Nephron progenitor cell (in vitro differentiated cells): Measurements from ENCODE around the gene SRR.
"Not testable (repeated sequence)": the region's sequence is repeated elsewhere in the genome, so short reads cannot be mapped to it uniquely, and the experiment has no call there.

Source experiments
- DNase-seq: peaks from one replicate; pipeline ENCODE4 v3.0.0; 2021
- H3K27ac Mint-ChIP-seq: 2 replicates; pipeline ENCODE4 v1.8.0; 2021; ENCODE audit warnings: mild to moderate bottlenecking, moderate library complexity, mixed read lengths
- H3K27me3 Mint-ChIP-seq: 2 replicates; pipeline ENCODE4 v1.8.0; 2021; ENCODE audit warnings: mild to moderate bottlenecking, low read depth, mixed read lengths; ENCODE audit not compliant: poor library complexity
- H3K36me3 Mint-ChIP-seq: 2 replicates; pipeline ENCODE4 v1.8.0; 2021; ENCODE audit warnings: low read depth, mixed read lengths
- H3K4me1 Mint-ChIP-seq: 2 replicates; pipeline ENCODE4 v1.8.0; 2021; ENCODE audit warnings: mixed read lengths
- H3K4me3 Mint-ChIP-seq: 2 replicates; pipeline ENCODE4 v1.8.0; 2021; ENCODE audit warnings: mild to moderate bottlenecking, moderate library complexity, mixed read lengths
- H3K9me3 Mint-ChIP-seq: 2 replicates; pipeline ENCODE4 v1.8.0; 2021; ENCODE audit warnings: mild to moderate bottlenecking, moderate library complexity, mixed read lengths
- TF ChIP-seq, protein P1 (sequence below): fragments of 200-600 bp; sonication (generic); IDR thresholded peaks from 2 replicates; pipeline ENCODE4 v1.5.0; 2021; ENCODE audit warnings: antibody characterized with exemption

The SRR gene

DNA sequence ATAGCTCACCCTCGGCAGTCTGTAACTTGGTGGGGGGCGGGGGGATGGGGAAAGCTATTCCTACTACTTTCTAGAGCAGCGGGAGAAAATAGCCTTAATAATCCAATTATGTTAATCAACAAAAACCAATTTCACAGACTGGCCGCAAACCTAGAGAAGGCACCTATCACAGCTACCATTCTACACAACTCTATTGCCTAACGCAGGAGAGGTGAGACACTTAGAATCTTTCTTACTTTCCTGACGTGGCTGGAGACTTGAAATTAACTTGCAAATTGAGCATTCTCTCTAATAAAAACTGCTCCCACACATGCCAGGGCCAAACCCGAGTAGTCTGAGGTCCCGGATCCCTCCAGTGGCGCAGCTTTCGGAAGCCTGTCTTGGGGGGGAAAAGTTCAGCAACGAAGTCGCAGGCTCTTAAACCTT is 959 bp upstream of the SRR start:
- peak overlapping the region; percentile 90 for H3K4me3 Mint-ChIP-seq
- H3K36me3 Mint-ChIP-seq = peaks cover 54% of the 10 kb centered on the region
- no peaks in the 10 kb centered on the region for H3K27me3 Mint-ChIP-seq
- peaks cover 4% of the 10 kb centered on the region for H3K9me3 Mint-ChIP-seq
- H3K27ac Mint-ChIP-seq = peak overlapping the region; percentile 87
- peaks cover 24% of the 10 kb centered on the region for H3K4me1 Mint-ChIP-seq
- TF ChIP-seq, protein P1, sequence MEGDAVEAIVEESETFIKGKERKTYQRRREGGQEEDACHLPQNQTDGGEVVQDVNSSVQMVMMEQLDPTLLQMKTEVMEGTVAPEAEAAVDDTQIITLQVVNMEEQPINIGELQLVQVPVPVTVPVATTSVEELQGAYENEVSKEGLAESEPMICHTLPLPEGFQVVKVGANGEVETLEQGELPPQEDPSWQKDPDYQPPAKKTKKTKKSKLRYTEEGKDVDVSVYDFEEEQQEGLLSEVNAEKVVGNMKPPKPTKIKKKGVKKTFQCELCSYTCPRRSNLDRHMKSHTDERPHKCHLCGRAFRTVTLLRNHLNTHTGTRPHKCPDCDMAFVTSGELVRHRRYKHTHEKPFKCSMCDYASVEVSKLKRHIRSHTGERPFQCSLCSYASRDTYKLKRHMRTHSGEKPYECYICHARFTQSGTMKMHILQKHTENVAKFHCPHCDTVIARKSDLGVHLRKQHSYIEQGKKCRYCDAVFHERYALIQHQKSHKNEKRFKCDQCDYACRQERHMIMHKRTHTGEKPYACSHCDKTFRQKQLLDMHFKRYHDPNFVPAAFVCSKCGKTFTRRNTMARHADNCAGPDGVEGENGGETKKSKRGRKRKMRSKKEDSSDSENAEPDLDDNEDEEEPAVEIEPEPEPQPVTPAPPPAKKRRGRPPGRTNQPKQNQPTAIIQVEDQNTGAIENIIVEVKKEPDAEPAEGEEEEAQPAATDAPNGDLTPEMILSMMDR = no peak
- no peak for DNase-seq

DNA sequence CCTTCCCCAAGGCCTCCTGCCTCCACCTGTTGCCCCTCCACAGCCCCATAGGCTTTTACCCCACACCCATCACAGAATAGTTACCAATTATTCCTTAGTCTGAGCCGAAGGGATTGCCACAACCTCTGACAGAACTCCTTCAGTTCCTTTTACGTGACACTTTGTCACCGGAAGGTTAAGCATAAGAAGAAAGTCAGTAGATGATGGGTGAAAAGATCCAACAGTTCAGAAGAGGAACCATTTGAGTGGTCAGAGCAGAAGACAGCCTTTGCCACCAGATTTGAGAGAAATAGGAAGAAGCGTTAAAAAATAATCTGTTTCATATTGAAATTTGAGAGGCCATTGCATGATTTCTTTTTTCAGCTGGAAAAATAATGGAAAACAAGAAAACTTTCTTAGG is 1.2 kb downstream of the SRR start:
- Mint-ChIP-seq H3K27me3 (no peaks in the 10 kb centered on the region), H3K4me3 (peak overlapping the region; percentile 74), H3K9me3 (peaks cover 4% of the 10 kb centered on the region), H3K36me3 (peaks cover 39% of the 10 kb centered on the region), H3K27ac (no peak overlapping the region), H3K4me1 (peaks cover 30% of the 10 kb centered on the region)
- no peak for DNase-seq
- TF ChIP-seq, protein P1 = no peak

DNA sequence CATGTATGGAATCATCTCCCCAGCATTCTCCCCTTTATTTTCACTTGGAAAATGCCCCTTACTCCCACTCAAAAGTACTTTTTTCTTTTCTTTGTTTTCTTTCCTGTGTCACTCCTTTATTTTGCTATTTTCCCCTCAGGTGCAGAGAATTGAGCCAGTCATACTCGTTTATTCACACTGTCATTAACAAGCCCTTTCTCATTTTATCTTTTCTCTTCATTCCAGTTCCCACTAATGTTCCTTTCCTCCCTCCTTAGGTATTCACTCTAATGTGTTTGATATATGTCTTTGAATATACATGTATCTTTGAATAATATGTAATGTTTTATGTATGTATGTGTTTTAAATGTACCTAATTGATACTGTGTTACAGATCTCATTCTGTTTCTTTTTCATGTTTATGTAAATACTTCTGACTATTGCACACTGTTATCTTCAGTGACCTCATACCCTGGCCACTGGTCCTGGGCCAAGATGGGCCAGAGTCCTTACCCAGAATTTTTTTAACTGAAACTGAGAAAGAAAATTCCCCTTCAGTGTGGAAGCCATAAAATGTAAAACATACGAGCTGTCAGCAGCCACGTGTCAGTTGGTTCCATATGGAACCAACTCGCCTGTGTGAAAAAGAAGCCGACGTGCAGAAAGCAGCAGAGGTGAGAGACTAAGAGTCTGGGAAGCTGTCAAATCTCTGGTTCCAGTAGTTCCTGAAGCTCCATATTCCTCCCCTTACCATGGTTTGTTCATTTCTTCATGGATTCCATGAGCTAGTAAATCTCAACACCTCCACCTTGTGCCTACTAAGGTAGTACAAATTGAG is 5.8 kb downstream of the SRR start:
- H3K27me3 Mint-ChIP-seq = peaks cover 2% of the 10 kb centered on the region
- H3K4me1 Mint-ChIP-seq = peaks cover 11% of the 10 kb centered on the region
- DNase-seq = no peak
- peaks cover 24% of the 10 kb centered on the region for H3K36me3 Mint-ChIP-seq
- H3K9me3 Mint-ChIP-seq = peaks cover 4% of the 10 kb centered on the region
- no peak overlapping the region for H3K4me3 Mint-ChIP-seq
- TF ChIP-seq, protein P1 = no peak
- peak overlapping the region; percentile 19 for H3K27ac Mint-ChIP-seq

DNA sequence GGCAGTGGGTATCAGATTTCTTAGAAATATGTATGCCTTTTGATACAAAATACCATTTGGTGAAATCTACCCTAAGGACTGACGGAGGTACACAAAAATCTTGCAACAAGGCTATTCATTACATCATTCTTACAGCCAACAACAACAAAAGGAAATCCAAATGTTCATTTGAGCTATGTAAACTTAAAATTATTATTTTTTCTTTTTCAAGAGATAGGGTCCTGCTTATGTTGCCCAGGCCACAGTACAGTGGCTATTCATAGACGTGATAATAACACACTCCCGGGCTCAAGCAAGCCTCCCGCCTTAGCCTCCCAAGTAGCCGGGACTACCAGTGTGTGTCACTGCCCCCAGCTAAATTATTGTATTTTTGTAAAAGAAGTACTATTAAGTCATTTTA is 9.0 kb downstream of the SRR start:
- H3K27ac Mint-ChIP-seq = no peak overlapping the region
- no peak overlapping the region for H3K4me3 Mint-ChIP-seq
- TF ChIP-seq, protein P1 = no peak
- peaks cover 3% of the 10 kb centered on the region for H3K27me3 Mint-ChIP-seq
- DNase-seq = no peak
- no peaks in the 10 kb centered on the region for H3K9me3 Mint-ChIP-seq
- peaks cover 6% of the 10 kb centered on the region for H3K4me1 Mint-ChIP-seq
- peaks cover 5% of the 10 kb centered on the region for H3K36me3 Mint-ChIP-seq

DNA sequence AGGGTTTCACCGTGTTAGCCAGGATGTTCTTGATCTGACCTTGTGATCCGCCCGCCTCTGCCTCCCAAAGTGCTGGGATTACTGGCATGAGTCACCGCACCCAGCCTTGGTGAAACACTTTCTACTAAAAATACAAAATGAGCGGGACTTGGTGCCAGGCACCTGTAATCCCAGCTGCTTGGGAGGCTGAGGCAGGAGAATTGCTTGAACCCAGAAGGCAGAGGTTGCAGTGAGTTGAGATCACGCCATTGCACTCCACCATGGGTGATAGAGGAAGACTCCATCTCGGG is 13.1 kb downstream of the SRR start:
- H3K4me1 Mint-ChIP-seq, H3K27ac Mint-ChIP-seq, DNase-seq, H3K9me3 Mint-ChIP-seq, H3K27me3 Mint-ChIP-seq, H3K4me3 Mint-ChIP-seq: not testable (repeated sequence)
- H3K36me3 Mint-ChIP-seq = peaks cover 21% of the 10 kb centered on the region

DNA sequence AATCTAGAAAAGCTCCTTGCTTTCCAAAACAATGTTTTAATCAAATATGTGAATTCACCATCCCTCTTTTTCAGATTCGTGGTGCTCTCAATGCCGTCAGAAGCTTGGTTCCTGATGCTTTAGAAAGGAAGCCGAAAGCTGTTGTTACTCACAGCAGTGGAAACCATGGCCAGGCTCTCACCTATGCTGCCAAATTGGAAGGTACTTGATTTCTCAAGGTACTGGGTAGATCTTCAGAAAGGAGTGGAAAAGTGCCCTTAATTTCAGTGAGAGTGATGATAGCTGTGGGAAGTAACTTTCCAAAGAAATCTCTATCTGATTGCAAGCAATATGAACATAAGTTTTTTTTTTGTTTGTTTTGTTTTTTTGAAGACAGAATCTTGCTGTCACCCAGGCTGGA is 14.0 kb downstream of the SRR start:
- TF ChIP-seq, protein P1 = no peak
- Mint-ChIP-seq H3K36me3 (peaks cover 30% of the 10 kb centered on the region), H3K27me3 (peaks cover 3% of the 10 kb centered on the region), H3K4me1 (no peaks in the 10 kb centered on the region), H3K27ac (no peak overlapping the region), H3K4me3 (no peak overlapping the region), H3K9me3 (no peaks in the 10 kb centered on the region)
- DNase-seq = no peak
